GM13977 (cell line): ENCODE data around the gene CCNT2.
"Not testable (repeated sequence)": the region's sequence is repeated elsewhere in the genome, so short reads cannot be mapped to it uniquely, and the experiment has no call there.

Experiments
- DNase-seq: peaks from one replicate; pipeline ENCODE4 v3.0.0; 2012; ENCODE audit warnings: low spot score
- in situ Hi-C: fragments of 300-500 bp; cut with MboI; formaldehyde crosslinking; loops from one replicate; pipeline ENCODE4 v1.12.0; 2022; ENCODE audit warnings: low sequenced_read_pairs, low pct_unique_long_range_greater_than_20kb, mixed read lengths, inconsistent platforms; ENCODE audit not compliant: unreplicated experiment
- TF ChIP-seq, protein P1 (sequence below): IDR thresholded peaks from 2 replicates; pipeline ENCODE4 v1.5.1; 2012; ENCODE audit warnings: mild to moderate bottlenecking, control low read depth; ENCODE audit not compliant: insufficient read depth; ENCODE audit errors: extremely low read depth, missing control alignments

The CCNT2 gene

DNA sequence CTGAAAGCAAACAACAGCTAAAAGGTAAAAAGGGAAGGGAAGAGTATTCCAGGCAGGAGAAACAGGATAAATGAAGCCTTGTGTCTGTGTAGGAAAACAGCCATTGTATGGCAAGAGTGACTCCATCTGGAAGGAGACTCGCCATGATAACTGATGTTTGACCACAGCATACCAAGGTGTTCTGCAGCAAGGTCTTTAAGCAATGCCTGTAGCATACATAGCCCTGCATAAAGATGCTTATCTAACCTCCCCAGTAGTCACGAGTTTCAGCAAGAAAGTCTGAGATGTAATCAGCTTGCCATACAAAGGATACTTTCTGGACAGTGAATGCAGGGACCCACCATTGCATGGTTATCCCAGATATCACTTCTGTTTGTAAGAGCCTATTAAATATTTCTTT is 11.9 kb upstream of the CCNT2 start:
- DNase-seq, result no peak
- TF ChIP-seq, protein P1, sequence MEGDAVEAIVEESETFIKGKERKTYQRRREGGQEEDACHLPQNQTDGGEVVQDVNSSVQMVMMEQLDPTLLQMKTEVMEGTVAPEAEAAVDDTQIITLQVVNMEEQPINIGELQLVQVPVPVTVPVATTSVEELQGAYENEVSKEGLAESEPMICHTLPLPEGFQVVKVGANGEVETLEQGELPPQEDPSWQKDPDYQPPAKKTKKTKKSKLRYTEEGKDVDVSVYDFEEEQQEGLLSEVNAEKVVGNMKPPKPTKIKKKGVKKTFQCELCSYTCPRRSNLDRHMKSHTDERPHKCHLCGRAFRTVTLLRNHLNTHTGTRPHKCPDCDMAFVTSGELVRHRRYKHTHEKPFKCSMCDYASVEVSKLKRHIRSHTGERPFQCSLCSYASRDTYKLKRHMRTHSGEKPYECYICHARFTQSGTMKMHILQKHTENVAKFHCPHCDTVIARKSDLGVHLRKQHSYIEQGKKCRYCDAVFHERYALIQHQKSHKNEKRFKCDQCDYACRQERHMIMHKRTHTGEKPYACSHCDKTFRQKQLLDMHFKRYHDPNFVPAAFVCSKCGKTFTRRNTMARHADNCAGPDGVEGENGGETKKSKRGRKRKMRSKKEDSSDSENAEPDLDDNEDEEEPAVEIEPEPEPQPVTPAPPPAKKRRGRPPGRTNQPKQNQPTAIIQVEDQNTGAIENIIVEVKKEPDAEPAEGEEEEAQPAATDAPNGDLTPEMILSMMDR, result no peak
- in situ Hi-C loops, result no loop called here

DNA sequence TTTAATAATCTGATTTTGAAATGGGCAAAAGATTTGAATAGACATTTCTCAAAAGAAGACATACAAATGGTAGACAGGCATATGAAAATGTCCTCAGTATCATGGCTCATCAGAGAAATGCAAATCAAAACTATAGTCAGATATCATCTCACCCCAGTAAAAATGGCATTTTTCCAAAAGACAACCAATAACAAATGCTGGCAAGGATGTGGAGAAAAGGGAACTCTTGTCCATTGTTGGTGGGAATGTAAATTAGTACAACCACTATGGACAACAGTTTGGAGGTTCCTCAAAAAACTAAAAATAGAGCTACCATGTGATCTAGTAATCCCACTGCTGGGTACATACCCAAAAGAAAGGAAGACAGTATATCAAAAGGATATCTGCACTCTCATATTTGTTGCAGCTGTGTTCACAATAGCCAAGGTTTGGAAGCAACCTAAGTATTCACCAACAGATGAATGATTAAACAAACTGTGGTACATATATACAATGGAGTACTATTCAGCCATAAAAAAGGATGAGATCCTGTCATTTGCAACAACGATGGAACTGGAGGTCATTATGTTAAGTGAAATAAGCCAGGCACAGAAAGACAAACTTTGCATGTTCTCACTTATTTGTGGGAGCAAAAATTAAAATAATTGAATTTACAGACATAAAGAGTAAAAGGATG is 11.0 kb upstream of the CCNT2 start:
- DNase-seq, in situ Hi-C loops: not testable (repeated sequence)

DNA sequence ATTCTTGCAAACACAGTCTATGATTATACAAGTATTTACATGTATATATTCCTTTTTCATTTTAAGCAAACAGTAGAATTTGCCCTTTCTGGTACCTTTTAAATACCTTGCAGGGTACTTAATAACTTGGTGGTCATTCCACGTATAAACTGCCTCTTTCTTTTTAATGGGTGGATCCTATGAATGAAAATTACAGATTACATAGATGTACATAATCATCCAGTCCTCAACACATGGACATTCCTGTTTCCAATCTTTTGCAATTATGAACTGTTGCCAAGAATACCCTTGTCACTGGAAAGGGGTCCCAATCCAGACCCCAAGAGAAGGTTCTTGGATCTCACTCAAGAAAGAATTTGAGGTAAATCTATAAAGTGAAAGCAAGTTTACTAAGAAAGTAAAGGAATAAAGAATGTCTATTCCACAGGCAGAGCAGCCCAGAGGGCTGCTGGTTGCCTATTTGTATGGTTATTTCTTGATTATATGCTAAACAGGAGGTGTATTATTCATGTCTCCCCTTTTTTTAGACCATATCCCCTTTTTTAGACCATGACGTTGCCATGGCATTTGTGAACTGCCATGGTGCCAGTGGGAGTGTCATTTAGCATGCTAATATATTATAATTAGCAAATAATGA is 7.7 kb upstream of the CCNT2 start:
- no peak for DNase-seq
- in situ Hi-C loops, result no loop called here
- TF ChIP-seq, protein P1, result no peak

DNA sequence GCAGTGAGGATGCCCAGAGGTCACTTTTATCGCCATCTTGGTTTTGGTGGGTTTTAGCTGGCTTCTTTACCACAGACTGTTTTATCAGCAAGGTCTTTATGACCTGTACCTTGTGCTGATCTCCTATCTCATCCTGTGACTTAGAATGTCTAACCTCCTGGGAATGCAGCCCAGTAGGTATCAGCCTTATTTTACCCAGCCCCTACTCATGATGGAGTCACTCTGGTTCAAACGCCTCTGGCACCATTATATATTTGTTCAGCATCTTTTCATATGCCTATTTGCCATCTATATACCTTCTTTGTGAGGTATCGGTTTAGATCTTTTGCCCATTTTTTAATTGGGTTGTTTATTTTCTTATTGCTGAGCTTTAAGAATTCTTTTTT is 7.2 kb upstream of the CCNT2 start:
- in situ Hi-C loops, result no loop called here

DNA sequence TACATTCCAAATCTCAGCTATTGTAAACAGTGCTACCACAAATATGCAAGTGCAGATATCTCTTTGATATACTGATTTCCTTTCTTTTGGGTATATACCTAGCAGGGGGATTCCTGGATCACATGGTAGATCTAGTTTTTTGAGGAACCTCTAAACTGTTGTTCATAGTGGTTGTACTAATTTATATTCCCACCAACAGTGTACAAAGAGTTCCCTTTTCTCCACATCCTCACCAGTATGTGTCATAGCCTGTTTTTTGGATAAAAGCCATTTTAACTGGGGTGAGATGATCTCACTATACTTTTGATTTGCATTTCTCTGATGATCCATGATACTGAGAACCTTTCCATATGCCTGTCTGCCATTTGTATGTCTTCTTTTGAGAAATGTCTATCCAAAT is 6.3 kb upstream of the CCNT2 start:
- TF ChIP-seq, protein P1, result no peak
- in situ Hi-C loops, result no loop called here
- no peak for DNase-seq

More for the DNA sequence above, 7.2 kb upstream of the CCNT2 start:
- no peak for DNase-seq
- TF ChIP-seq, protein P1, result no peak

DNA sequence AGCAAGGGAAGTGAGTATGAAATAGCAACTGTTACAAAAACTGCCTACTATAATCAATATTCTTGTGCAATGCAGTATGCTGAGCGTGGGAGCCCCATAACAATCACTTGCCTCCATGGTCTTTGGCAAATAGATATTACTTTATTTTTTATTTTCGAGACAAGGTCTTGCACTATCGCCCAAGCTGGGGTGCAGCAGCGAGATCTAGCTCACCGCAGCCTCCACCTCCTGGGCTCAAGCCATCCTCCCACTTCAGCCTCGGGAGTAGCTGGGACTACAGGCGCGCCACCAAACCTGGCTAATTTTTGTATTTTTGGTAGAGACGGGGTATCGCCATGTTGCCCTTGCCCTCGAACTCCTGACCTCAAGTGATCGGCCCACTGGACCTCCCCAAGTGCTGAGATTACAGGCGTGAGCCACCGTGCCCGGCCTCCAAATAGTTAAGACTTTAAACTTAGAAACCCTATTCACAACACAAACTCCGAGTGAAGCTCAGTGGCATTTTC is 1.2 kb upstream of the CCNT2 start:
- in situ Hi-C loops, result no loop called here
- no peak for DNase-seq
- TF ChIP-seq, protein P1, result no peak

DNA sequence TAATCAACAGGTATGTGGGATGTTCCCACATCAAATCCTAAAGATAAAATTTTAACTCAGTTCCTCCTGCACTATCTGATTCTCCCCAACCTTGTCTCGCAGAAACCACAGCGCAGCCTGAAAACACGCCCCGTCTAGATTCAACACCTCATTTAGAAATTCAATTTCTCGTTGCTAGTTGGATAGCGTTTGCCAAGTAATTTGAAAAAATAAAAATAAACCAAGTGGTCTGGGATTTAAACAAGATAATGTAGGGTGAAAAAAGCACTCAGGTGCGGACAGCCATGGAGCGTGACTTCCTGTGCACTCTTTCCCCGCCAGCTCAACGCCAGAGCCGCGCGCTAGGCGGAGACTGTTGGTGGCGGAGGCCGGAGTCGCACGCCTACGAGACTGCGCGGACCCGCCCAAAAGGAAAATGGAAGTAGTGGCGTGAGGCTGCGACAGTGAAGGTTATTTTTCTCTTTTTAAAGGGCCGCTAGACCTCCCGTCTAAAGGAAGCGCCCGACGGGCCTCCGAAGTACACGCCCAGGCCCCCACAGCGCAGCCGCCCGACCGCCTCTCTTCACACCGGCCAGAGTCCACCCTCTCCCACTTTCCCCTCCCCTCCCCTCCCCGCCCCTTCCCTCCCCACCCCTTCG is 615 bp upstream of the CCNT2 start:
- in situ Hi-C loops, result no loop called here
- TF ChIP-seq, protein P1, result no peak
- peak; percentile 10 for DNase-seq
